Omental fat pad (tissue), 4 donors: Measurements from ENCODE around the gene ALDOB. TPM values are rescaled to one million over a fixed set of nuclear protein-coding genes. Genes with fewer than 3 reads are reported as not detected.

Experiments
- ATAC-seq: fragments of 150-250 bp; one replicate; pipeline ENCODE4 v1.9.1; 2016; ENCODE audit warnings: mild to moderate bottlenecking, moderate library complexity; ENCODE audit not compliant: low FRiP score
- DNase-seq: peaks from one replicate; pipeline ENCODE4 v3.0.0-alpha.2; 2019; ENCODE audit warnings: low spot score
- small RNA-seq: library from RNA; depleted of rRNA; stranded (forward); fragments of <200 nt; gene quantifications from one replicate; pipeline ENCODE3, GENCODE V24; 2016
- total RNA-seq, 4 donors: library from RNA; depleted of rRNA; stranded (reverse); fragments of >200 nt; gene quantifications; one replicate each; pipeline ENCODE4 v1.1.0, GENCODE V29; 2016
- TF ChIP-seq, protein P1 (sequence below), 3 donors: fragments of 450-650 bp; IDR thresholded peaks; one replicate each; pipeline ENCODE4 v1.5.1; 2016 to 2017; ENCODE audit warnings: antibody characterized with exemption in 3 of 3, mild to moderate bottlenecking in 3 of 3, moderate library complexity in 2 of 3

ALDOB gene
- total RNA-seq, 4 donors from 2014 or later, result 0.38 TPM; not detected in 3

DNA sequence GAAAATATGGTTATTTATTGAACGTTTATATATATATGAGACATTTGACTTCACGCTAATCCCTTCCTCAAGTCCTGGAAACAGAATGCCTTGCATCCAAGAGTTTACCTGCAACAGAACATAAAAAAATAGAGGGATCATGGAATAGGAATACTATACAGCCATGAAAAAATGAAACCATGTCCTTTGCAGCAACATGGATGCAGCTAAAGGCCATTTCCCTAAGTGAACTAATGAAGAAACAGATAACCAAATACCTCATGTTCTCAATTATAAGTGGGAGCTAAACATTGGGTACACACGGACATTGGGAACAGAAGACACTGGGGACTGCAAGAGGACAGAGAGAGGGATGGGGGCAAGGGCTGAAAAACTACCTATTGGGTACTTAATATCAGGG lies 63.8 kb downstream of the ALDOB start:
- TF ChIP-seq, protein P1, sequence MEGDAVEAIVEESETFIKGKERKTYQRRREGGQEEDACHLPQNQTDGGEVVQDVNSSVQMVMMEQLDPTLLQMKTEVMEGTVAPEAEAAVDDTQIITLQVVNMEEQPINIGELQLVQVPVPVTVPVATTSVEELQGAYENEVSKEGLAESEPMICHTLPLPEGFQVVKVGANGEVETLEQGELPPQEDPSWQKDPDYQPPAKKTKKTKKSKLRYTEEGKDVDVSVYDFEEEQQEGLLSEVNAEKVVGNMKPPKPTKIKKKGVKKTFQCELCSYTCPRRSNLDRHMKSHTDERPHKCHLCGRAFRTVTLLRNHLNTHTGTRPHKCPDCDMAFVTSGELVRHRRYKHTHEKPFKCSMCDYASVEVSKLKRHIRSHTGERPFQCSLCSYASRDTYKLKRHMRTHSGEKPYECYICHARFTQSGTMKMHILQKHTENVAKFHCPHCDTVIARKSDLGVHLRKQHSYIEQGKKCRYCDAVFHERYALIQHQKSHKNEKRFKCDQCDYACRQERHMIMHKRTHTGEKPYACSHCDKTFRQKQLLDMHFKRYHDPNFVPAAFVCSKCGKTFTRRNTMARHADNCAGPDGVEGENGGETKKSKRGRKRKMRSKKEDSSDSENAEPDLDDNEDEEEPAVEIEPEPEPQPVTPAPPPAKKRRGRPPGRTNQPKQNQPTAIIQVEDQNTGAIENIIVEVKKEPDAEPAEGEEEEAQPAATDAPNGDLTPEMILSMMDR (IDR thresholded peaks at IDR 0.05), result no peak
- DNase-seq, result no peak
- no peak for ATAC-seq

Small RNA genes within 50 kb of the gene (small RNA-seq; reads per million reads assigned to genes)
- not detected for gene AL353621.2

Other genes with a start within 250 kb of the ALDOB start
- not detected for gene BAAT, start 50.8 kb downstream of the ALDOB start, total RNA-seq
- gene MRPL50, start 37.2 kb downstream of the ALDOB start, total RNA-seq, result 10 to 100 TPM in 3 of 4 donors, 1 to 10 TPM in 1; 9.9 to 13.7 (median 12.6) TPM
- 10 to 100 TPM; 17.0 to 29.2 (median 21.0) TPM for gene ZNF189, start 36.9 kb downstream of the ALDOB start, total RNA-seq
- gene RNF20, start 98.1 kb upstream of the ALDOB start, total RNA-seq, result 10 to 100 TPM; 14.2 to 25.4 (median 19.8) TPM
- not detected for gene PPP3R2, start 159.2 kb upstream of the ALDOB start, total RNA-seq